HG03460 (cell line): Measurements from ENCODE around the gene TECPR2.

Experiments used
- ATAC-seq: cut with Tn5 transposase; IDR thresholded peaks from one replicate; pipeline ENCODE4 v1.9.1; 2021; ENCODE audit not compliant: unreplicated experiment

Gene TECPR2

DNA sequence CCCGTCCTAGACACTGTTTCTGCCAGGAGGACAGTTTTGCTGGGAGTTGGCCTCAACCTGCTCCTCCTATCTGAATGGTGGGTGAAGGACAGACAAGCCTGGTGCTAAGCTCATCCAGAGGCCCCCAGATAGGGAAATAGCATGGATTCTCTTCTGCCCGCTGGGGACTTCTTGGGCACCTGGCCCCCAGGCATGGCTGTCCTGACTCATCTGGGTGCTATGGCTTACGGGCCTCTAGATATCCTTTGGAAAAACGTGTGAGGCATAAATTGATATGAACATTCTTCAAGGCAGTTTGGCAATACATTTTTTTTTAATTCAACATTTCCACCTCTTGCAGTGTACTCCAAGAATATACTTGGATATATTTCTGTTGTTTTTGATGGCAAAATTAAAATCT lies 8.6 kb downstream of the TECPR2 start:
- no peak for ATAC-seq

DNA sequence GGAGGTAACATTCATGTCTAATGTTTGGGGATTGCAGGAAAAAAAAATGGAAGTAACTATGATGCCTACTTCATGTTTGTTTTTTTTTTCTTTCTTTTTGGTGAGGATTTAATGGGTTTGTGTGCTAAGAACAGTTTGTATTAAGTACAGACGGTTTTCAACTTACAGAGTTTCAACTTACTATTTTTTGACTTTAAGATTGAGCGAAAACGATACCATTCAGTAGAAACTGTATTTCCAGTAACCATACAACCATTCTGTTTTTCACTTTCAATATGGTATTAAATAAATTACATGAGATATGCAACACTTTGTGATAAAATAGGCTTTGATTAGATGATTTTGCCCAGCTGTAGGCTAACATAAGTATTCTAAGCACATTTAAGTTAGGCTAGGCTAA lies 10.4 kb downstream of the TECPR2 start:
- no peak for ATAC-seq

DNA sequence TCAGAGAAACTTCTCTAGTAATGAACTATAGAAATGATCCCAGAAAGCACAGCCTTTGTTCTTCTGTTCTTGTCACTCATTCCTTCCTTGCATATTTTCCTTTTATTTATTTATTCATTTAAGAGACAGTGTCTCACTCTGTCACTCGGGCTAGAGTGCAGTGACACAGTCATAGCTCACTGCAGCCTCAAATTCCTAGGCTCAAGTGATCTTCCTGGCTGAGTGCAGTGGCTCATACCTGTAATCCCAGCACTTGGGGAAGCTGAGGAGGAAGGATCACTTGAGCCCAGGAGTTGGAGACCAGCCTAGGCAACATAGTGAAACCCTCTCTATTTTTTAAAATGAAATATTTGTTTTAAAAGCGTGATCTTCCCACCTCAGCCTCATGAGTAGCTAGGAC lies 11.5 kb downstream of the TECPR2 start:
- no peak for ATAC-seq

DNA sequence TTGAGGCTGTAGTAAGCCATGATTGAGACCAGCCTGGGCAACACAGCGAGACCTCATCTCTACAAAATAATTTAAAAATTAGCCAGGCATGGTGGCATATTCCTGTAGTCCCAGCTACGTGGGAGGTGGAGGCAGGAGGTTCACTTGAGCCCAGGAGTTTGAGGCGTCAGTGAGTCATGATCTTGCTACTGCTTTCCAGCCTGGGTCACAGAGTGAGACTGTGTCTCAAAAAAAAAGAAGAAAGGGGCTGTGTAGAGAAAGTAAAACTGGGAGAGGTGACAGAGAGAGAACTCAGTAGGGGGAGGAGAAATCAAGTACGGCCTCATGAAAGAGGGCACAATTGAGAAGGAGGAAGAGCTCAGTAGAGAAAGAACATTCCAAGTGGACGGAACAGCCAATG lies 12.4 kb downstream of the TECPR2 start:
- no peak for ATAC-seq

- no peak for ATAC-seq
These were observed 15.0 kb downstream of the TECPR2 start for GRCh38 chr14:102377696-102378095.

GRCh38 chr14:102378830-102379229 lies 16.1 kb downstream of the TECPR2 start:
- ATAC-seq = no peak

DNA sequence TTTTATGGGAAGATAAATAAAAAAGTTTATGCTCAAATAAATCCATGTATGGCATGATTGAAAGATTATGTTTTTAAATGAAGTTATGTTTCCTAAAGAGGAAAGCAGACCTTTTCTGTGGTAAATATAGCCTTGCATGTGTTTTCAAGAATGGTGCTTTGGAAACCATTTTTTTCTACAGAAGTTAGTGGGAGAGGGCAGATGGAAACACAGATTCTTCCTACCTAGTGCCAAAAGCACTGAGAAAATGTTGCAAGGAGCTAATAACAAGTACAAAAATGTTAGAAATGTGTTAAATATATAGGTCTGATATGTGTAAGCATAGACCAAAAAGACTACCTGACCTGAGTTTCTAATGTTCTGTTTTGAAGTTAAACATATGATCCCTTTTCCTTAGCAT lies 24.3 kb downstream of the TECPR2 start:
- ATAC-seq = no peak

DNA sequence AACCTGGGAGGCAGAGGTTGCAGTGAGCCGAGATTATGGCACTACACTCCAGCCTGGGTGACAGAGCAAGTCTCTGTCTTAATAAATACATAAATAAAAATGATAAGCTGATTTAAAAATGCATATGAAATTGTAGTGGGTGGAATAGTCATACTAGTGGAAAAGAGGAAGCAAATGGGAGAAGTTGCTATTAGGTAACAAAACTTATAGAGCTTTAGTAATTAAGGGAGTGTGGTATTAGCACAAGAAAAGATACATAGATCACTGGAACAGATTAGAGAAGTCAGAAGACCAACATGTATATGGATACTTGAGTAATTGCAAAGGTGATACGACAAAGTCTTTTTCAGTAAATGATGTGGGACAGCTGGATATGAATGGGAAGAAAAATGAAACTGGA lies 26.5 kb downstream of the TECPR2 start:
- no peak for ATAC-seq

GRCh38 chr14:102390064-102390855 lies 27.5 kb downstream of the TECPR2 start:
- no peak for ATAC-seq

- ATAC-seq = no peak
These were observed 29.8 kb downstream of the TECPR2 start for GRCh38 chr14:102392506-102392905.

GRCh38 chr14:102394717-102395375 lies 32.1 kb downstream of the TECPR2 start:
- no peak for ATAC-seq

DNA sequence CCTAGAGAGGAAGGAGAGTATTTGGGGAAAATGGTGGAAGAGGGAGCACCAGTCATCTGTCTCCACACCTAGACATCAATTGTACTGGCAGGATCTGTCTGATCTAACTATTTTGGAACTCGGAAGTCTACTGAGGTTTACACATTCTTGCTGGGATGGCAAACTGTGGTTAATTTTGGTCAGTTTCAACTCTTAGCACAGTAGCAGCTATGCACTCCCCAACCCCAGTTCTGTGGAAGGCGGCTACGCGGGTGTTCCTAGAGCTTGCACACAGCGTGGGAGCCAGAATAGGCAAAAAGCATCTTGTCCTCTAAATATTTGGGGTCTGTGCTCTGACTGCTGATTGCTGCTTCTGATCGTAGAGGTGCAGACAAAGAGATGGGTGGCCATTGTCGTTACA lies 33.8 kb downstream of the TECPR2 start:
- no peak for ATAC-seq

- ATAC-seq = no peak
These were observed 40.3 kb downstream of the TECPR2 start for GRCh38 chr14:102403028-102403427.

DNA sequence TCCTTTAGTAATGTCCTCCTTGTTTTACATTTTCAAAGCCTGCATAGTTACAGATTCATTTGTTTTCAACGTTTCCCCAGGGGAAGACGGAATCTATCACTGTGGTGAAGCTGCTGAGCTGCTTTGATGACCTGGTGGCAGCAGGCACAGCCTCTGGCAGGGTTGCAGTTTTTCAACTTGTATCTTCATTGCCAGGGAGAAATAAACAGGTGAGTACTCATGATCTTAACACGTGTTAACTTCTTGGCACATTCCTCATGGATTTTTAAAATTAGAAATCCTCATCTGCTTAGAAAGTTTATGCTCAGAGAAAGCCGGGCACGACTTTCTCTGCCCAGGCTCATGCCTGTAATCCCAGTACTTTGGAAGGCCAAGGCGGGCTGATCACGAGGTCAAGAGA lies 44.5 kb downstream of the TECPR2 start:
- no peak for ATAC-seq

DNA sequence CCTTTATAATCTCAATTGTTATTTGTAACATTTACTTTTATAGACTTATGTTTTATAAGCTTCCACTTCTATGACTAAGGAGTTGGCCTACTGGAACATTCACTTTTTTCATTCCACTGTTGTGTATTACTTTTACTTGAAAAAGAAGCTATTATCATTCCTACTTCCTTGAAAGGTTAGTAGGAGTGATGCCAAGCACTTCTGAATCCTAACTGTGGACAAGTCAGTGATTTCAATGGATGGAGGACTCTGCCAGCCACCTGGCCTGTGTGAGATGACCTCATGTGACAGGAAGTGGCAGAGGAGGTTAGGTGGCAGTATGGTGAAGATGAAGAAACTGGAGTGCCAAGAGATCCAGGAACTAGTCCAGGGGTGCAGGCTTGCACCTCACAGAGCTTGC lies 46.0 kb downstream of the TECPR2 start:
- no peak for ATAC-seq

- ATAC-seq = no peak
These were observed 52.9 kb downstream of the TECPR2 start for GRCh38 chr14:102415671-102416070.

DNA sequence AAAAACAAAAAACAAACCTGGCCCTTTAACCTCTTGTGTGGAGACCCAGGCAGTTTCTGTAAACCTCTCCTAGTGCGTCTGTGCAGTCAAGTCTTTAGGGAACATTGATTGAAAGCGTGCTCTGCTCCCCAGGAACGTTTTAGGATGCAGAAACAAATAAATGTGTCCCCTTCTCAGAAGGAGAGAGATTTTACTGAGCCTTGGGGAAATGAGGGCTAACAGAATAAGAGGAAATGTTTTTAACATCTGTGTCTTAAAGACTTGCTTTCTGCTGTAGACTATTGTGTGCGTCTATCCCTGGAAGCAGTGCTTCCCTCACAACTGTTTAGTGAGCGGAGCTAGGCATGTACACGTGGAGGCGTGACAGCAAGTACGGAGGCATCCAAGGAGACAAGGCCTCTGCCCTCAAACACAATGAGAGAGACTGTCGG lies 54.3 kb downstream of the TECPR2 start:
- ATAC-seq = no peak

DNA sequence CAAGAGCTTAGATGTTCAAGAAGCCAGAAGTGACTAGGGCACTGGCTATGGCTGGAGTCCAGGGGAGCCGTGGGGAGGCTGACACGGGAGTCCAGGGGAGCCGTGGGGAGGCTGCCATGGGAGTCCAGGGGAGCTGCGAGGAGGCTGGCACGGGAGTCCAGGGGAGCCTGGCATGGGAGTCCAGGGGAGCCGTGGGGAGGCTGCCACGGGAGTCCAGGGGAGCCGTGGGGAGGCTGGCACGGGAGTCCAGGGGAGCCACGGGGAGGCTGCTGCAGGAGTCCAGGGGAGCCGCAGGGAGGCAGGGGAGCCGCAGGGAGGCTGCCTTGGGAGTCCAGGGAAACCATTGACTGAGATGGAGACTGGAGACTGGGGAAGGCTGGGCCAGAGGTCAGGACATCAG lies 54.9 kb downstream of the TECPR2 start:
- no peak for ATAC-seq

DNA sequence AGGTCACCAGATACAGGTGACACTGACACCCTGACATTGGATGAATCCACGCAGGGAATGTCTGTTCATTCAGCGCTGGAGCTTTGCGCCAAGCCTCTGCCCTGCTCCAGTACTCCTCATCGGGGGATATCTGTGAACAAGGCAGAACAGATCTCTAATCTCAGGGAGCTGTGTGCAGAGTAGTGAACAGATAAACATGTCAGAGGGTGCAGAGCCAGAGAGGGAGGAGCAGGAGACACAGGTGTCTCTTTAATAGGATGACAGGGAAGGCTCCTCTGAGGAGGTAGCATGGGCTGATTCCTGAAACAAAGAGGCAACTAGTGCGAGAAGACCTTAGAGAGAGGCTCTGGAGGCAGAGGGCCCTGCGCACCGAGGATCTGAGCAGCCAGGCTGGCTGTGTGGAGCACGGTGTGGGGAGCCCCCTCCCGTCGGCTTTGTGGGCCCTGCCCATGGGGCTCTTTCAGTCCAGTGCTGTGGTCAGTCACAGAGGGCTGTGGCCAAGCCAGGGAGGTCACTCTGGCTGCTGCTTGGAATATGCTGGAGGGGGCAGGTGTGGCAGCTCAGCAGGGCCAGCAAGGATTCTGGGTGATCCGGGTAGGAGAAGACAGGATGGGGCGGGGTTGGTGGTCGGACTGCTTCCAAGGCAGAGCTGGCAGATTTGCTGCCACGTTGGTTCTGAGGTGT lies 55.6 kb downstream of the TECPR2 start:
- no peak for ATAC-seq

DNA sequence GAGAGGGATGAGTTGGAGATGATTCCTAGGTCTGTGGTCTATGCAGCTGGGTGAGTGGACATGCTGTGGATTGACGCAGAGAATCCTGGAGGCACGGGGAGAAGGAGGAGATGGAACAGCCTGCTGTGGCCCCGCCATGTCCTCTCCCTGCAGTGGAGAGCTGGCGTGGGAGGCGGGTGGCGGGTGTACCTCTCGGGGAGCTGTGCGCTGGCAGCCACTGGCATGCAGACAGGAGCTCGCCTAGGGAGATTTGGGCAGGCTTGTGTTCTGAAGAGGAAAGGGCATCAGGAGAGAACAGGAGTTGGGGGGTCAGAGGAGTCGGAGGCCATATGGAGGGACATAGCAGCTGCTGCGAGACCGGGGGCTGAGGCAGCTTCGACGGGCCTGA lies 56.1 kb downstream of the TECPR2 start:
- no peak for ATAC-seq

GRCh38 chr14:102419276-102419675 lies 56.5 kb downstream of the TECPR2 start:
- ATAC-seq = no peak

- ATAC-seq = no peak
These were observed 57.0 kb downstream of the TECPR2 start for GRCh38 chr14:102419716-102420115.
